NB4 (cell line): ENCODE results near the gene ANKS1B.

Experiments used
- DNase-seq: peaks from one replicate; pipeline ENCODE4 v3.0.0; 2010; ENCODE audit warnings: low read depth
- H3K4me3 ChIP-seq: one replicate; pipeline ENCODE4 v1.5.1; 2011; ENCODE audit warnings: mild to moderate bottlenecking, low read depth, low read length, moderate library complexity
- CTCF ChIP-seq: IDR thresholded peaks from one replicate; pipeline ENCODE4 v1.5.1; 2012; ENCODE audit warnings: low read depth, low read length
- MAX ChIP-seq: IDR thresholded peaks from 2 replicates; pipeline ENCODE4 v1.6.1; 2011; ENCODE audit warnings: low read depth, low read length
- MYC ChIP-seq: IDR thresholded peaks from 2 replicates; pipeline ENCODE4 v1.6.1; 2011; ENCODE audit warnings: low read depth, low read length
- POLR2A ChIP-seq: IDR thresholded peaks from 2 replicates; pipeline ENCODE4 v1.6.1; 2011; ENCODE audit warnings: mild to moderate bottlenecking; ENCODE audit not compliant: insufficient read length; ENCODE audit errors: extremely low read depth

Gene ANKS1B

GRCh38 chr12:99066726-99067125 is 918.0 kb downstream of the ANKS1B start:
- H3K4me3 ChIP-seq, result no peak overlapping the region
- no peak for DNase-seq
- TF ChIP-seq MAX, result no peak
- no peak for TF ChIP-seq CTCF
- no peak for TF ChIP-seq POLR2A

- DNase-seq, result no peak
- no peak overlapping the region for H3K4me3 ChIP-seq
- TF ChIP-seq MAX (no peak), CTCF (no peak), POLR2A (no peak), MYC (no peak)
Measured at GRCh38 chr12:99063182-99063581, 921.6 kb downstream of the ANKS1B start.

- no peak overlapping the region for H3K4me3 ChIP-seq
- TF ChIP-seq MAX, result no peak
- no peak for TF ChIP-seq MYC
- TF ChIP-seq CTCF, result no peak
- TF ChIP-seq POLR2A, result no peak
- DNase-seq, result no peak
Measured at GRCh38 chr12:99059824-99060511, 924.8 kb downstream of the ANKS1B start.

- no peak for DNase-seq
- H3K4me3 ChIP-seq, result no peak overlapping the region
- TF ChIP-seq CTCF (no peak), POLR2A (no peak), MYC (no peak), MAX (no peak)
Measured at GRCh38 chr12:99057670-99058069, 927.1 kb downstream of the ANKS1B start.

GRCh38 chr12:99056186-99056585 is 928.5 kb downstream of the ANKS1B start:
- DNase-seq, result no peak
- TF ChIP-seq MAX (no peak), POLR2A (no peak), CTCF (no peak), MYC (no peak)
- H3K4me3 ChIP-seq, result no peak overlapping the region

- no peak overlapping the region for H3K4me3 ChIP-seq
- DNase-seq, result peak; percentile 20
- TF ChIP-seq CTCF, result no peak
- no peak for TF ChIP-seq POLR2A
- TF ChIP-seq MAX, result no peak
- no peak for TF ChIP-seq MYC
Measured at GRCh38 chr12:99055299-99055698, 929.4 kb downstream of the ANKS1B start.
